A549 (cell line): ENCODE data around the gene SFXN3. TPM values are rescaled to one million over a fixed set of nuclear protein-coding genes. Genes with fewer than 3 reads are reported as not detected.

Source experiments
- ATAC-seq, 2 experiments: fragments of 200-7000 bp in 1 of 2; fragments of >200 bp in 1 of 2; cut with Nextera tagmentation in 1 of 2; cut with Tn5 transposase in 1 of 2; 3 replicates each; pipeline versions ENCODE4 v1.8.0 to v1.9.1; 2018 to 2020; ENCODE audit warnings: mild to moderate bottlenecking in 1 of 2, moderate library complexity in 1 of 2
- CTCF ChIA-PET: fragments of 300-600 bp; sonication (Branson Sonifier 250); formaldehyde crosslinking; extraction: SDS; loops from one replicate; lab custom pipeline; 2021; ENCODE audit warnings: antibody characterized with exemption, inconsistent platforms; lab: Yijun Ruan, JAX
- POLR2A ChIA-PET: fragments of 350-600 bp; formaldehyde crosslinking; extraction: SDS; loops from one replicate; lab custom pipeline; 2021; ENCODE audit warnings: antibody characterized with exemption, inconsistent platforms; lab: Yijun Ruan, JAX
- DNase-seq, 2 experiments: peaks; one replicate each; pipeline versions ENCODE4 v3.0.0 to v3.0.0-alpha.2; 2011 to 2016; ENCODE audit warnings: low read depth in 1 of 2, low spot score in 1 of 2
- FAIRE-seq: peaks from 2 replicates; lab custom pipeline; 2011; peaks lifted over from hg19 to GRCh38; lab: Jason Lieb, UNC
- H3K27ac ChIP-seq, 2 experiments: fragments of >200 bp; sonication (Bioruptor Twin); formaldehyde crosslinking; 3 replicates each; pipeline ENCODE4 v1.5.1; 2016 to 2017
- H3K4me1 ChIP-seq: fragments of >200 bp; sonication (Bioruptor Twin); formaldehyde crosslinking; 3 replicates; pipeline ENCODE4 v1.6.1; 2016
- H3K4me2 ChIP-seq: fragments of >200 bp; sonication (Bioruptor Twin); formaldehyde crosslinking; 3 replicates; pipeline ENCODE4 v1.6.1; 2016
- H3K4me3 ChIP-seq: fragments of >200 bp; sonication (Bioruptor Twin); formaldehyde crosslinking; 3 replicates; pipeline ENCODE4 v1.5.1; 2016
- H3K9me3 ChIP-seq: fragments of >200 bp; sonication (Bioruptor Twin); formaldehyde crosslinking; 3 replicates; pipeline ENCODE4 v1.6.1; 2016
- BCL3 ChIP-seq: fragments of >200 bp; sonication (Bioruptor Twin); formaldehyde crosslinking; IDR thresholded peaks from 3 replicates; pipeline ENCODE4 v1.6.1; 2016
- BHLHE40 ChIP-seq: IDR thresholded peaks from 2 replicates; pipeline ENCODE4 v1.6.1; 2012; ENCODE audit warnings: low read depth, low read length, inconsistent platforms
- FOSL2 ChIP-seq, 2 experiments: fragments of 450-650 bp in 1 of 2; fragments of >200 bp in 1 of 2; sonication (Bioruptor Twin) in 1 of 2; formaldehyde crosslinking; IDR thresholded peaks; 2 replicates each; pipeline versions ENCODE4 v1.5.0 to v1.6.1; 2016 to 2020; ENCODE audit warnings: mild to moderate bottlenecking in 1 of 2, moderate library complexity in 1 of 2
- FOXS1 ChIP-seq: fragments of 250-450 bp; sonication (Bioruptor Pico); IDR thresholded peaks from 2 replicates; pipeline ENCODE4 v1.5.0; 2020; ENCODE audit warnings: mild to moderate bottlenecking, moderate library complexity
- HMGXB4 ChIP-seq: fragments of 250-450 bp; sonication (Bioruptor Pico); IDR thresholded peaks from 2 replicates; pipeline ENCODE4 v1.5.0; 2021; ENCODE audit warnings: mild to moderate bottlenecking, moderate library complexity, borderline replicate concordance
- HOXB13 ChIP-seq: fragments of 250-450 bp; sonication (Bioruptor Pico); IDR thresholded peaks from 2 replicates; pipeline ENCODE4 v1.5.0; 2020; ENCODE audit warnings: low read depth, mild to moderate bottlenecking, moderate library complexity
- JUNB ChIP-seq: fragments of >200 bp; sonication (Bioruptor Twin); formaldehyde crosslinking; IDR thresholded peaks from 2 replicates; pipeline ENCODE4 v1.6.1; 2016
- NPAS2 ChIP-seq: fragments of 250-450 bp; sonication (Bioruptor Pico); IDR thresholded peaks from 2 replicates; pipeline ENCODE4 v1.8.0; 2022; ENCODE audit warnings: mild to moderate bottlenecking, moderate library complexity, borderline replicate concordance
- NR3C1 ChIP-seq: fragments of >200 bp; sonication (Bioruptor Twin); formaldehyde crosslinking; IDR thresholded peaks from 3 replicates; pipeline ENCODE4 v1.6.1; 2017
- PHF8 ChIP-seq: fragments of 200-600 bp; sonication (generic); IDR thresholded peaks from 2 replicates; pipeline ENCODE4 v1.6.1; 2016; ENCODE audit warnings: low read depth, mild to moderate bottlenecking, antibody characterized with exemption, moderate library complexity, borderline replicate concordance
- RARB ChIP-seq: fragments of 250-450 bp; sonication (Bioruptor Pico); IDR thresholded peaks from 2 replicates; pipeline ENCODE4 v1.8.0; 2021; ENCODE audit warnings: mild to moderate bottlenecking, moderate library complexity
- RCOR1 ChIP-seq: fragments of 150-350 bp; IDR thresholded peaks from 2 replicates; pipeline ENCODE4 v1.6.1; 2014; ENCODE audit warnings: antibody characterized with exemption, low read length, low read depth
- REST ChIP-seq: fragments of 200-600 bp; sonication (generic); IDR thresholded peaks from 2 replicates; pipeline ENCODE4 v1.6.1; 2016; ENCODE audit warnings: antibody characterized with exemption, mild to moderate bottlenecking, moderate library complexity
- RFX5 ChIP-seq: fragments of 450-650 bp; IDR thresholded peaks from 2 replicates; pipeline ENCODE4 v1.7.1; 2014; ENCODE audit warnings: antibody characterized with exemption, mild to moderate bottlenecking, moderate library complexity
- TFCP2L1 ChIP-seq: fragments of 250-450 bp; sonication (Bioruptor Pico); IDR thresholded peaks from 2 replicates; pipeline ENCODE4 v1.5.0; 2021; ENCODE audit warnings: mild to moderate bottlenecking
- TP53 ChIP-seq: fragments of 250-450 bp; sonication (Bioruptor Pico); IDR thresholded peaks from 2 replicates; pipeline ENCODE4 v1.5.0; 2021; ENCODE audit warnings: mild to moderate bottlenecking, moderate library complexity
- ZC3H11A ChIP-seq: fragments of 450-650 bp; IDR thresholded peaks from 2 replicates; pipeline ENCODE4 v1.6.1; 2014; ENCODE audit warnings: antibody characterized with exemption, mild to moderate bottlenecking
- WGBS: methylation state at CpG from one replicate; pipeline ENCODE4 v1.1.6; 2017; ENCODE audit errors: missing lambda C conversion rate; 5-methylcytosine and 5-hydroxymethylcytosine counted together
- polyA plus RNA-seq, 4 experiments: library from polyadenylated mRNA; depleted of rRNA in 3 of 4; stranded (reverse); fragments of >200 nt; fragmentation: RNase III in 1 of 4; extraction: RNeasy Plus Mini Kit Qiagen cat#74134 plus additional on column Dnase treatment in 1 of 4; gene quantifications; 2 replicates in 3 of 4; 3 replicates in 1 of 4; pipeline ENCODE4 v1.2.3, GENCODE V29; 2011 to 2017
- TF ChIP-seq, protein P1 (sequence below): fragments of 150-350 bp; IDR thresholded peaks from 2 replicates; pipeline ENCODE4 v1.6.1; 2014; ENCODE audit warnings: low read depth, mild to moderate bottlenecking, low read length

The SFXN3 gene
- polyA plus RNA-seq, 2 of the 4 experiments (the other 2 are of a cell fraction) = 26.3 to 33.7 TPM

DNA sequence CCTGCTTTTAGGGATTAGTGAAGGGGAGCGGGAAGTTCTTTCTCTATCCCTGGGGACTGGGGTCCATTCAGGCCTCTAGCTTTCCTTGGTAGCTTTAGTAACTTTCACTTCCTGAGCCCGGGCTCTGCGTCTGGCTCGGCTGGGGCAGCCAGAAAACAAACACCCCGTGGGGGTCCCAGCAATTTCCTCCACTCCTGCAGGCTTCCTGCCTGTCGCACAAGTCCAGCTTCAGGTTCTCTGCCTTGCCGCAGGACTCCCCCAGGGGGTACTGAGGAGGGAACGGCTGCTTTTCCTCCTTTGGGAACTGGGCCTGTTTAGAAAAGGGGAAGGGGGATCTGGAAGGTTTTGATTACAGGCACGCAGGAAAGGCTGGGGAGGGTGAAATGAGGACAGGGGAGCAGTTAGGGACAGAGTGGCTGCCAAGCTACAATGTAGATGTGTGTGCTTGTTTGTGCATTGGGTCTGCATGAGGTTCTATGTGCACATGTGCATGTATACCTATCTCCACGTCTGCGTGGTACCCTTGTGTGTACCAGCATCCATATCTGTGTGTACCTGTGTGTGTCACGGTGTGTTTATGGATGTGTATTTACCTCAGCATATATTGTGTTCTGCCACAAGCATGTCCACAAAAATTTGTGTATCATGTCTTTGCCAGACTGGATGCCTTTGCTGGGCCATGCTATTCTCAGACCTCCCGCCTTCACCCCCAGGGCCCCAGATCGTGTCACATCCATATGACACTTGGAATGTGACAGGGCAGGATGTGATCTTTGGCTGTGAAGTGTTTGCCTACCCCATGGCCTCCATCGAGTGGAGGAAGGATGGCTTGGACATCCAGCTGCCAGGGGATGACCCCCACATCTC is 32.7 kb downstream of the SFXN3 start:
- no peak for ATAC-seq
- H3K9me3 ChIP-seq = no peaks in the 10 kb centered on the region
- no peak overlapping the region for H3K4me3 ChIP-seq
- no peak for DNase-seq
- H3K27ac ChIP-seq = peak overlapping the region in 1 of 2 experiments; percentile 90; a peak in 1 of 6 replicates
- H3K4me1 ChIP-seq = peaks cover 43% of the 10 kb centered on the region
- ChIA-PET CTCF (interaction anchor here (1.0 to 65.1 kb wide), 6 partner anchors 13 to 78 kb away, joined by 4 to 2364 read pairs (median 14); partner anchors contain the start of genes KAZALD1, PDZD7 and SFXN3), POLR2A (interaction anchor here (4.4 kb wide), 1 partner anchor 21 kb away, joined by 39 read pairs; no protein-coding TSS in a partner anchor)
- FAIRE-seq = no peak
- WGBS = 86% methylated on average over 14 of the region's 15 CpGs
- TF ChIP-seq BCL3 = no peak
- TF ChIP-seq TFCP2L1 (CRISPR knock-in tag) = no peak
- no peak for TF ChIP-seq NPAS2 (CRISPR knock-in tag)
- TF ChIP-seq ZC3H11A = no peak
- TF ChIP-seq REST = no peak
- no peak for TF ChIP-seq RFX5
- TF ChIP-seq JUNB = no peak
- TF ChIP-seq FOSL2 (IDR thresholded peaks at IDR 0.05) = no peak
- no peak for TF ChIP-seq FOSL2 (CRISPR knock-in tag; IDR thresholded peaks at IDR 0.05)
- TF ChIP-seq HOXB13 = no peak
- H3K4me2 ChIP-seq = no peak overlapping the region

GRCh38 chr10:101064415-101065030 is 33.5 kb downstream of the SFXN3 start:
- FAIRE-seq (no peak), DNase-seq (no peak), ATAC-seq (no peak)
- Histone ChIP-seq H3K4me1 (peaks cover 36% of the 10 kb centered on the region), H3K4me3 (no peak overlapping the region), H3K27ac (peak overlapping the region in 1 of 2 experiments; percentile 91; a peak in 1 of 6 replicates), H3K9me3 (no peaks in the 10 kb centered on the region), H3K4me2 (no peak overlapping the region)
- CTCF ChIA-PET = interaction anchor here (1.0 to 65.1 kb wide), 6 partner anchors 12 to 1329 kb away, joined by 3 to 2364 read pairs (median 17); partner anchors contain the start of genes KAZALD1, PDZD7 and SFXN3
- POLR2A ChIA-PET = interaction anchor here (0.9 to 1.3 kb wide), 2 partner anchors 13 to 22 kb away, joined by 3 to 5 read pairs; no protein-coding TSS in a partner anchor
- WGBS = 98% methylated on average over 9 of the region's 9 CpGs
- TF ChIP-seq BHLHE40 = no peak
- no peak for TF ChIP-seq FOXS1 (CRISPR knock-in tag)
- no peak for TF ChIP-seq RARB (CRISPR knock-in tag)
- TF ChIP-seq NR3C1 = no peak

DNA sequence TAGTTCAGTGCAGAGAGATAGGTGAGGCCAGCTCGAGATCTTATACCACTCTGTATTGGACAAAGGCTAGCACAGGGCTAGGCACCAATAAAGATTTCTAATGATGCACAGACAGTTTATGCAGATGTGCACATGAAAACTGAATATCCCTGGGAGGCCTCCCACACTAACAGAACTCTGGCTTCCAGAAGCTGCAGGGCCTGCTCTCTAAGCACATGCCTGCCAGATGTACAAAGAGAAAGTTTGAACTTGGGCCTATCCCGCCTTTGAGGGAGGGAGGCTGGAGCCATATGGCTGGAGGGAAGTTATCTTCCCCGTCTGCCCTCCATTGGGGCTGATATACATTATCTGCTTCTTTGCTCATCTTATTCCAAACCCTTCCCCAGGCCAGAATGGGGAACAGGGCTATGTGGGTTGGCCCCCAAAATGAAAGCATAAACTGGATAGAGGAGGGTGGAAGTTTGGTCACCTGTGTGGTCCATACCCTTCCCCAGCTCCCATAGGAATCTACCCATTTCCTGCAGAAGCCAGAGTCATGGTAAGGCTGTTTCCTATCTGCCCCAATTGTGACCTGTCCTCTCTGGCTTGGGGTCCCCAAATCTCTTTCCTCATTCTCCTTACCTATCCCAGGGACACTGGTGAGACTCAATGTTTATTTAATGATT is 34.6 kb downstream of the SFXN3 start:
- ATAC-seq (no peak), DNase-seq (no peak), FAIRE-seq (no peak)
- Histone ChIP-seq H3K9me3 (no peaks in the 10 kb centered on the region), H3K4me3 (peak overlapping the region; percentile 57), H3K4me1 (peaks cover 33% of the 10 kb centered on the region), H3K27ac (peak overlapping the region; percentile 87 to 91), H3K4me2 (peak overlapping the region; percentile 84)
- WGBS = 92% methylated on average over 3 of the region's 3 CpGs
- CTCF ChIA-PET = interaction anchor here (0.8 to 65.1 kb wide), 7 partner anchors 11 to 1328 kb away, joined by 3 to 2364 read pairs (median 10); partner anchors contain the start of genes KAZALD1, PDZD7 and SFXN3
- TF ChIP-seq FOSL2 (IDR thresholded peaks at IDR 0.05) (no peak), FOSL2 (CRISPR knock-in tag; IDR thresholded peaks at IDR 0.05) (no peak), PHF8 (no peak), BCL3 (0 out of 3 replicates have a peak, but pooled peaks have one; percentile 4), RCOR1 (no peak), TP53 (CRISPR knock-in tag) (no peak), HMGXB4 (CRISPR knock-in tag) (no peak)
- TF ChIP-seq, protein P1, sequence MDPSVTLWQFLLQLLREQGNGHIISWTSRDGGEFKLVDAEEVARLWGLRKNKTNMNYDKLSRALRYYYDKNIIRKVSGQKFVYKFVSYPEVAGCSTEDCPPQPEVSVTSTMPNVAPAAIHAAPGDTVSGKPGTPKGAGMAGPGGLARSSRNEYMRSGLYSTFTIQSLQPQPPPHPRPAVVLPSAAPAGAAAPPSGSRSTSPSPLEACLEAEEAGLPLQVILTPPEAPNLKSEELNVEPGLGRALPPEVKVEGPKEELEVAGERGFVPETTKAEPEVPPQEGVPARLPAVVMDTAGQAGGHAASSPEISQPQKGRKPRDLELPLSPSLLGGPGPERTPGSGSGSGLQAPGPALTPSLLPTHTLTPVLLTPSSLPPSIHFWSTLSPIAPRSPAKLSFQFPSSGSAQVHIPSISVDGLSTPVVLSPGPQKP = no peak
- POLR2A ChIA-PET = interaction anchor here (0.9 to 1.3 kb wide), 2 partner anchors 14 to 23 kb away, joined by 3 to 5 read pairs; no protein-coding TSS in a partner anchor
